ENCODE results near the gene PRAMEF4. TPM values are rescaled to one million over a fixed set of nuclear protein-coding genes. Genes with fewer than 3 reads are reported as not detected.
"Not testable (repeated sequence)": the region's sequence is repeated elsewhere in the genome, so short reads cannot be mapped to it uniquely, and the experiment has no call there.

The PRAMEF4 gene
- polyA plus RNA-seq, result not detected

DNA sequence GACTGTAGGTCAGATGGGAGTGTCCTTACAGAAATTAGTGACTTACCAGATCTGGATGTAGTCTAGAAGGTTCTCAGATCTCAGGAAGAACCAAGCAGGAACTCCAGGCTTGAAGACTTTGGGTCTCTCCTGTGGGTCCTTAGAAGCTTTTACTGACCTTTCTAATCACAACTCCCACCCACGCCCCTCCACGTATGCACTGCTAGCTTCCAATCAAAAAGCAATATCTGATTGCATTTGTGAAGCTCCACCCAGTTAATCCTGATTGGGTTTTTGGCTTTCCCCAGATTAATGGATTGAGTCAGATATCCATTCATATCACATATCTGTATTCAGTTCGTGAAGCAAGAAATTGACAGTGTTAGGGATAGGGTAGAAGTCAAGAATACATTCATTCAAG, at the start of gene PRAMEF4:
Gene PRAMEF4 (minus strand): TSS at position 101 of the 400 bp plus-strand sequence. CDS start 2,807 bp downstream, outside the sequence.
- not testable (repeated sequence) for H3K4me1 ChIP-seq (ENCODE audit: control insufficient read depth in 2 of 2, insufficient read depth in 2 of 2, low read length in 1 of 2)

DNA sequence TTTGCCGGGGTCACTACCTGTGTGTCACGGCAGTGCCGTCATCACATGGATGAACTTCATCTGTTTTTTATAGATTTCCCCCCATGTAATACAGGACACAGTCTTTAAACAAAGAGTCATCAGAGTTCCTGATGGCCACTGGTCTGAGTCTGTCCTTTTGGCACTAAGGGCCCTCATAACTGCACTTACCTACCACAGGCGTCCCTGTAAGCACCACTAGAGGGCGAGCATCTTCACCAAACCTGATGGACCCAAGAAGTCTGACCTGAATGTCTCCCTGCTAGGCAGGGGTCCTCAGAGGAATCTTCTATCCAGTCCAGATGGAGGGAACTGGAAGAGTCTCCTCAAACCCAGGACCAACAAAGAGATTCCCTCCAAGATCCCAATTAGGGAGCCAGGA, 38.4 kb upstream of the PRAMEF4 start:
- H3K36me3 ChIP-seq (ENCODE audit: control insufficient read depth in 2 of 2, insufficient read depth in 2 of 2, low read length in 1 of 2); H3K27ac ChIP-seq (ENCODE audit: low read depth in 2 of 2, low read length in 1 of 2); H3K9me3 ChIP-seq (ENCODE audit: control insufficient read depth in 2 of 2, insufficient read depth in 1 of 2, low read depth in 1 of 2, low read length in 1 of 2); H3K4me3 ChIP-seq (ENCODE audit: low read depth in 1 of 2, low read length in 2 of 2); H3K27me3 ChIP-seq (ENCODE audit: control insufficient read depth in 1 of 2, insufficient read depth in 2 of 2, low read length in 2 of 2); H3K4me1 ChIP-seq (ENCODE audit: control insufficient read depth in 2 of 2, insufficient read depth in 2 of 2, low read length in 1 of 2): not testable (repeated sequence)
- 9 to 39% methylated on average over 1 to 3 of the region's 5 CpGs for WGBS, 2 donors

More for the DNA sequence above, at the start of gene PRAMEF4:
- H3K9me3 ChIP-seq (ENCODE audit: control insufficient read depth in 2 of 2, insufficient read depth in 1 of 2, low read depth in 1 of 2, low read length in 1 of 2); H3K36me3 ChIP-seq (ENCODE audit: control insufficient read depth in 2 of 2, insufficient read depth in 2 of 2, low read length in 1 of 2); H3K4me3 ChIP-seq (ENCODE audit: low read depth in 1 of 2, low read length in 2 of 2); H3K27me3 ChIP-seq (ENCODE audit: control insufficient read depth in 1 of 2, insufficient read depth in 2 of 2, low read length in 2 of 2); H3K27ac ChIP-seq (ENCODE audit: low read depth in 2 of 2, low read length in 1 of 2): not testable (repeated sequence)
- WGBS, 2 donors, result 74% methylated on average over 3 of the region's 3 CpGs

DNA sequence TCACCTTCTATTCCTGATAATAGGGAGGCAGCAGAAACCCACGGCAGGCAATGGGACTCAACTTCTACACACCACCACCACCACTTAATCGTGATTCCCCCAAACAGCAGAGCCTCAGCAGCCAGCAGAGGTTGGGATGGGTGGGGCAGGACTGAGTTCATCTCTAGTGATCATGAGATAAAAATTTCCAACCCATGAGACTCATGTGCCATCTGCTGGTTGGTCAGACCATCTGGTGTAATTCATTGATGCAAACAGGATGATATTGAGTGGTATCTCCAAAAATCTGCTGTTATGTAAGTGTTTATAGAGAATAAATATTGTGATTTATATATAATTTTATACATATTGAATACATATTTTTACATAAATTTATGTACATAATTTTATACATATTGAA, 35.7 kb upstream of the PRAMEF4 start:
- H3K9me3 ChIP-seq (ENCODE audit: control insufficient read depth in 2 of 2, insufficient read depth in 1 of 2, low read depth in 1 of 2, low read length in 1 of 2); H3K4me3 ChIP-seq (ENCODE audit: low read depth in 1 of 2, low read length in 2 of 2); H3K27me3 ChIP-seq (ENCODE audit: control insufficient read depth in 1 of 2, insufficient read depth in 2 of 2, low read length in 2 of 2); H3K27ac ChIP-seq (ENCODE audit: low read depth in 2 of 2, low read length in 1 of 2); H3K36me3 ChIP-seq (ENCODE audit: control insufficient read depth in 2 of 2, insufficient read depth in 2 of 2, low read length in 1 of 2); H3K4me1 ChIP-seq (ENCODE audit: control insufficient read depth in 2 of 2, insufficient read depth in 2 of 2, low read length in 1 of 2): not testable (repeated sequence)
- 56 to 72% methylated on average over 2 of the region's 2 CpGs for WGBS, 2 donors

DNA sequence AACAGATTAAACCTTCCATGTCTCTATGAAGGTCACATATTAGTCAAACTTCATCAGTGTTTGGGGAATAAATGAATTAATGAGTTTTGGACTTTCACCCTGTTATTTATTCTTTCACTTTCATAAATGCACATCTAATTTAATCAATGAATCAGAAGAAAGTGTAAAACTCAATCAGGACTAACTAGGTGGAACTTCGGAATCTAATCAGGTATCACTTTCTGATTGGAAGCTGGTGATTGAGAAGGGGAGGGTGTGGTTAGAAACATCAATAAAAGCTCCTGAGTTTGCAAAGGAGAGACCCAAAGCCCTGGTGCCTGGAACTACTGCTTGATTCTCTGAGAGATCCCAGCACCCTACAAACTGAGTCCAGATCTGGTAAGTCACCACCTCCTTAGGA, 30.3 kb upstream of the PRAMEF4 start, which contains the start of gene PRAMEF7:
Gene PRAMEF7 (plus strand): TSS at position 301 of the 400 bp plus-strand sequence. CDS start 1,083 bp downstream, outside the sequence.
- WGBS, 2 donors, result no CpG with 5 or more reads among the region's 1 CpG
- not testable (repeated sequence) for H3K36me3 ChIP-seq (ENCODE audit: control insufficient read depth in 2 of 2, insufficient read depth in 2 of 2, low read length in 1 of 2)

DNA sequence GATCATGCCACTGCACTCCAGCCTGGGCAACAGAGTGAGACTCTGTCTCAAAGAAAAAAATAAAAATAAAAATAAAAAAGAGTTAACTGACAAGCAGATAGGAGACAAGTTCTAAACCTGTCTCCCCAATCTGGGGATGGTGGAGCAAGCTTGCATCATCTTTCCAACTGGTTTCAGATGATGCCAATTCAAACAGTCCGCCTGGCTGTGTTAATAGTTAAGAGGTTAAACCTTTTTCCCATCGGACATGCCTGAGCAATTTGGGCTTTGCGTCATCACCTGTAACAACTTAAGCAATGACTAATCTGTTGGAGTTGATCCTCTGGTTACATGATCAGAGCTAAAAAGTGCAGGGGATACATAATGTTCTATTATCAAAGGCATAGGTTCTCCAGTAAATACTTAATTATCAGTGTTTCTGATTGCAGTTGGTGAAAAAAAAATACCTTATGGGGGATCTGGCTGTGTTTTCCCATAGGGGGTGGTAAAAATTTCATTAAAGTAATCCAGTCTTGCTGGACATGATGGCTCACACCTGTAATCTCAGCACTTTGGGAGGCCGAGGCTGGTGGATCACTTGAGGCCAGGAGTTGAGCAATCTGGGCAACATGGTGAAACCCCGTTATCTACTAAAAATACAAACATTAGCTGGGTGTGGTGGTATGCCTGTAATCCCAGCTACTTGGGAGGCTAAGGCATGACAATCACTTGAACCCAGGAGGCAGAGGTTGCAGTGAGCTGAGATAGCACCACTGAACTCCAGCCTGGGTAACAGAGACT, 18.0 kb upstream of the PRAMEF4 start:
- not testable (repeated sequence) for H3K27ac ChIP-seq (ENCODE audit: low read depth in 2 of 2, low read length in 1 of 2); H3K4me1 ChIP-seq (ENCODE audit: control insufficient read depth in 2 of 2, insufficient read depth in 2 of 2, low read length in 1 of 2); H3K27me3 ChIP-seq (ENCODE audit: control insufficient read depth in 1 of 2, insufficient read depth in 2 of 2, low read length in 2 of 2); H3K36me3 ChIP-seq (ENCODE audit: control insufficient read depth in 2 of 2, insufficient read depth in 2 of 2, low read length in 1 of 2); H3K9me3 ChIP-seq (ENCODE audit: control insufficient read depth in 2 of 2, insufficient read depth in 1 of 2, low read depth in 1 of 2, low read length in 1 of 2); H3K4me3 ChIP-seq (ENCODE audit: low read depth in 1 of 2, low read length in 2 of 2)
- WGBS, 2 donors, result 47 to 59% methylated on average over 3 to 4 of the region's 5 CpGs

More for the DNA sequence above, 30.3 kb upstream of the PRAMEF4 start, which contains the start of gene PRAMEF7:
- not testable (repeated sequence) for H3K27me3 ChIP-seq (ENCODE audit: control insufficient read depth in 1 of 2, insufficient read depth in 2 of 2, low read length in 2 of 2); H3K27ac ChIP-seq (ENCODE audit: low read depth in 2 of 2, low read length in 1 of 2); H3K9me3 ChIP-seq (ENCODE audit: control insufficient read depth in 2 of 2, insufficient read depth in 1 of 2, low read depth in 1 of 2, low read length in 1 of 2); H3K4me3 ChIP-seq (ENCODE audit: low read depth in 1 of 2, low read length in 2 of 2); H3K4me1 ChIP-seq (ENCODE audit: control insufficient read depth in 2 of 2, insufficient read depth in 2 of 2, low read length in 1 of 2)

DNA sequence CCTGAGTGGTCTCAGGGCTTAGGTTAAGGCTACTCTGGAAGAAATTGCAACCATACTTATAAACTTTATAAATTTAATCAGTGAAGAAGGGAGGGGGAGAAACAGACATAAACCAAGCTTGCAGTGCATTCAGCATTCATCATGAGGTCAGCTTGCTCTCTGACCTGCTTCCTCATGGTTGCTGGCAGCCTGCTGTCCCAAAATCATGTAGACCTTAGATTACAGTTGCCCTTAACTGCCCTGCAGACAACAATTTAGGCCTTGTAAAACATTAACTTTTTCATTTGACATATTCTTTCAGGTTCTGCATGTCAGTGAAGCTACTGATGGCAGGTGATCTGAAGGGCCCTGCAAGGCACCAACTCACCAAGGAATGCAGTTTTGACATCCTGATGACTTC, 13.2 kb upstream of the PRAMEF4 start:
- not testable (repeated sequence) for H3K9me3 ChIP-seq (ENCODE audit: control insufficient read depth in 2 of 2, insufficient read depth in 1 of 2, low read depth in 1 of 2, low read length in 1 of 2); H3K4me1 ChIP-seq (ENCODE audit: control insufficient read depth in 2 of 2, insufficient read depth in 2 of 2, low read length in 1 of 2); H3K36me3 ChIP-seq (ENCODE audit: control insufficient read depth in 2 of 2, insufficient read depth in 2 of 2, low read length in 1 of 2); H3K27ac ChIP-seq (ENCODE audit: low read depth in 2 of 2, low read length in 1 of 2); H3K4me3 ChIP-seq (ENCODE audit: low read depth in 1 of 2, low read length in 2 of 2); H3K27me3 ChIP-seq (ENCODE audit: control insufficient read depth in 1 of 2, insufficient read depth in 2 of 2, low read length in 2 of 2)

DNA sequence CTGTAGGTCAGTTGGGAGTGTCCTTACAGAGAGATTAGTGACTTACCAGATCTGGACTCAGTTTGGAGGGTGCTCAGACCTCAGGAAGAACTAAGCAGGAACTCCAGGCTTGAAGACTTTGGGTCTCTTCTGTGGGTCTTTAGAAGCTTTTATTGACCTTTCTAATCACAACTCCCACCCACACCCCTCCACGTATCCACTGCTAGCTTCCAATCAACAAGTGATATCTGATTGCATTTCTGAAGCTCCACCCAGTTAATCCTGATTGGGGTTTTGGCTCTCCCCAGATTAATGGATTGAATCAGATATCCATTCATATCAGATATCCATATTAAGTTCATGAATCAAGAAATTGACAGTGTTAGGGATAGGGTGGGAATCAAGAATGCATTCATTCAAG, 12.2 kb upstream of the PRAMEF4 start, which contains the start of gene PRAMEF10:
Gene PRAMEF10 (minus strand): TSS at position 101 of the 400 bp plus-strand sequence. CDS start 2,423 bp downstream, outside the sequence.
- not testable (repeated sequence) for H3K27me3 ChIP-seq (ENCODE audit: control insufficient read depth in 1 of 2, insufficient read depth in 2 of 2, low read length in 2 of 2); H3K36me3 ChIP-seq (ENCODE audit: control insufficient read depth in 2 of 2, insufficient read depth in 2 of 2, low read length in 1 of 2); H3K4me3 ChIP-seq (ENCODE audit: low read depth in 1 of 2, low read length in 2 of 2); H3K9me3 ChIP-seq (ENCODE audit: control insufficient read depth in 2 of 2, insufficient read depth in 1 of 2, low read depth in 1 of 2, low read length in 1 of 2); H3K4me1 ChIP-seq (ENCODE audit: control insufficient read depth in 2 of 2, insufficient read depth in 2 of 2, low read length in 1 of 2); H3K27ac ChIP-seq (ENCODE audit: low read depth in 2 of 2, low read length in 1 of 2)
- WGBS, 2 donors, result 60% methylated on average over 1 of the region's 1 CpG

DNA sequence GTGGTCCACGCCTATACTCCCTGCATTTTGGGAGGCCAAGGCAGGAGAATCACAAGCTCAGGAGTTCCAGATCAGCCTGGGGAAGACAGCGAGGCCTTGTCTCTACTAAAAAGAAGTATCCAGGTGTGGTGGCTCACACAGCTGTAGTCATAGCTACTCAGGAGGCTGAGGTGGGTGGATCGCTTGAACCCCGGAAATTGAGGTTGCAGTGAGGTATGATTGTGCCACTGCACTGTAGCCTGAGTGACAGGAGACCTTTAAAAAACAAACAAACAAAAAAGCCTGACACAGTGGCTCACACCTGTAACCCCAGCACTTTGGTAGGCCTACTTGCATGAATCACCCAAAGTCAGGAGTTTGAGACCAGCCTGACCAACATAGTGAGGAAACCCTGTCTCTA, 7.5 kb downstream of the PRAMEF4 start:
- not testable (repeated sequence) for H3K9me3 ChIP-seq (ENCODE audit: control insufficient read depth in 2 of 2, insufficient read depth in 1 of 2, low read depth in 1 of 2, low read length in 1 of 2); H3K27me3 ChIP-seq (ENCODE audit: control insufficient read depth in 1 of 2, insufficient read depth in 2 of 2, low read length in 2 of 2); H3K4me3 ChIP-seq (ENCODE audit: low read depth in 1 of 2, low read length in 2 of 2); H3K36me3 ChIP-seq (ENCODE audit: control insufficient read depth in 2 of 2, insufficient read depth in 2 of 2, low read length in 1 of 2); H3K4me1 ChIP-seq (ENCODE audit: control insufficient read depth in 2 of 2, insufficient read depth in 2 of 2, low read length in 1 of 2); H3K27ac ChIP-seq (ENCODE audit: low read depth in 2 of 2, low read length in 1 of 2)
- WGBS, 2 donors, result 76 to 82% methylated on average over 3 of the region's 4 CpGs

DNA sequence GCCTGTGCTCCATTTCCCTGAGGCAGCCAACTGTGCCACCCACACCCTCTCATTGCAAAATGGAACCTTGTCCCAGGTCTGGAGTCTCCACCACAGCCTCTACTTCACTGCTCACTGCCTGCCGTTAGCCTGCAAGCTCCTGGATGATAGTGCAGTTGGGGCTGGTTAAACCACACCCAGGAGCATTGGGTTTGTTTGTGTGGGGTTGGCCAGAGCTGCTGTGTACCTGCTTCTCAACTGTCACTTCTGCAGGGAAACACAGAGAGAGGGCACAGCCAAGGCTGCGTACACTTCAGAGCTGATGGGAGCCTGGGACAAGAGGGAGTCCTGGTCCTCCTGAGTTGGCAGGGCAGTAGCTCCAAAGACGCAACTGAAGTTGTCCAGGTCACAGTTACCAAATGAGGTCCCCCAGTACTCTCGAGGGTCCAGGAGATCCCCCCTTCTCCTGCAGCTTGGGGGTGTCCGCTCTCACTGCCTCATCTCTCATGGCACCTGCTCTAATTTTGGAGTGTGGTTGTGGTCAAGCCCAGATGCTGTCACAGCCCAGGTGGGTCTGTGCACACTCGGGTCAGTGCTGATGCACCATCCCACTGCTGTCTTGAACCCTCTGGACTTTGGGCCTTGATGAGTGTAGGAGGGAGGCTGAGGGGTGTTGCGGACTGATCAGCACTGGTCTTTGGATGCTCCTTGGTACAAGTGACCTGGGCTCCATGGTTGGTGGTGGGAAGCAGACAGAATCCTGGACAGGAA, 22.7 kb downstream of the PRAMEF4 start:
- H3K4me3 ChIP-seq (ENCODE audit: low read depth in 1 of 2, low read length in 2 of 2); H3K27ac ChIP-seq (ENCODE audit: low read depth in 2 of 2, low read length in 1 of 2); H3K36me3 ChIP-seq (ENCODE audit: control insufficient read depth in 2 of 2, insufficient read depth in 2 of 2, low read length in 1 of 2); H3K27me3 ChIP-seq (ENCODE audit: control insufficient read depth in 1 of 2, insufficient read depth in 2 of 2, low read length in 2 of 2); H3K4me1 ChIP-seq (ENCODE audit: control insufficient read depth in 2 of 2, insufficient read depth in 2 of 2, low read length in 1 of 2); H3K9me3 ChIP-seq (ENCODE audit: control insufficient read depth in 2 of 2, insufficient read depth in 1 of 2, low read depth in 1 of 2, low read length in 1 of 2): not testable (repeated sequence)
- WGBS, 2 donors, result 84 to 86% methylated on average over 4 to 5 of the region's 7 CpGs

DNA sequence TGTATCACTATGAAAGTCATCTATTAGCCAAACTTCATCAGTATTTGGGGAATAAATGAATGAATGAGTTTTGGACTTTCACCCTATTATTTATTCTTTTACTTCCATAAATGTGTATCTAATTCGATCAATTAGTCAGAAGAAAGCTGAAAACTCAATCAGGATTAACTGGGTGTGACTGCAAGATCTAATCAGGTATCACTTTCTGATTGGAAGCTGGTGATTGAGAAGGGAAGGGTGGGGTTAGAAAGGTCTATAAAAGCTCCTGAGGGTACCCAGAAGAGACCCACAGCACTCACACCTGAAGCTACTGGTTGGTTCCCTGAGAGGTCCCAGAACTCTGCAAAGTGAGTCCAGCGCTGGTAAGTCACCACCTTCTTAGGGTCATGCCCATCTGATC, 29.2 kb downstream of the PRAMEF4 start, which contains the start of gene PRAMEF2:
Gene PRAMEF2 (plus strand): TSS at position 301 of the 400 bp plus-strand sequence. CDS start 1,924 bp downstream, outside the sequence.
- H3K4me3 ChIP-seq (ENCODE audit: low read depth in 1 of 2, low read length in 2 of 2); H3K36me3 ChIP-seq (ENCODE audit: control insufficient read depth in 2 of 2, insufficient read depth in 2 of 2, low read length in 1 of 2); H3K4me1 ChIP-seq (ENCODE audit: control insufficient read depth in 2 of 2, insufficient read depth in 2 of 2, low read length in 1 of 2); H3K27ac ChIP-seq (ENCODE audit: low read depth in 2 of 2, low read length in 1 of 2); H3K9me3 ChIP-seq (ENCODE audit: control insufficient read depth in 2 of 2, insufficient read depth in 1 of 2, low read depth in 1 of 2, low read length in 1 of 2); H3K27me3 ChIP-seq (ENCODE audit: control insufficient read depth in 1 of 2, insufficient read depth in 2 of 2, low read length in 2 of 2): not testable (repeated sequence)
- 46 to 66% methylated on average over 2 of the region's 2 CpGs for WGBS, 2 donors

All from esophagus (tissue), 2 donors.